ENCODE measurements around the gene TAS2R20.

TAS2R20 gene

GRCh38 chr12:10960211-10960610 lies 37.9 kb downstream of the TAS2R20 start:
- DNase-seq (ENCODE audit: low read depth in 2 of 3, low spot score in 1 of 3): no peak

- DNase-seq (ENCODE audit: low read depth in 2 of 3, low spot score in 1 of 3): no peak
Observed at GRCh38 chr12:10959804-10960203, 38.3 kb downstream of the TAS2R20 start.

- no peak for DNase-seq (ENCODE audit: low read depth in 2 of 3, low spot score in 1 of 3)
Observed at GRCh38 chr12:10957741-10958140, 40.4 kb downstream of the TAS2R20 start.

GRCh38 chr12:10956085-10956484 lies 42.0 kb downstream of the TAS2R20 start:
- DNase-seq (ENCODE audit: low read depth in 2 of 3, low spot score in 1 of 3): no peak

- no peak for DNase-seq (ENCODE audit: low read depth in 2 of 3, low spot score in 1 of 3)
Observed at GRCh38 chr12:10952645-10953044, 45.5 kb downstream of the TAS2R20 start.
